ENCODE measurements around the gene ETV2. TPM values are rescaled to one million over a fixed set of nuclear protein-coding genes. Genes with fewer than 3 reads are reported as not detected.
A peak's percentile ranks its signal among the peaks of the same experiment; 100 is the strongest.

ETV2 gene
- total and polyA plus RNA-seq, 4 donors = 0.17 to 1.8 (median 1.1) TPM

DNA sequence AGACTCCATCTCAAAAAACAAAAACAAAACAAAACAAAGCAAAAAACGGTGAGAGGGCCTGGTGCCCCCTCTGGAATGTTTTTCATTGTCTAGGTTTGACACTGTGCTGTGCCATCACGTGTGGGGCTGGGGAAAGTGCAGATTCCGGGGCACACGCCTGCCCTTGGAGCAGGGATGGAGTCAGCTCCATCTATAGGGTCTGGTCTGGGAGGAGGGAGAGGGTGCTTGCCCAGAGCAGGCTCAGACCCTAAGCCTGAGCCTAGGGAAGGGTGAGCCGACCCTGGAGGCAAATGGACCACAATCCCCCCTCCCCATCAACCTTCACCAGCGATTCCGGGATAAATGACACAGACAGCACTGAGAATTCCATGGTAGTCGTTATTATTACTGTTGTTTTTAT lies 51.9 kb downstream of the ETV2 start:
- Histone ChIP-seq H3K4me1 (ENCODE audit: control insufficient read depth in 4 of 4, insufficient read depth in 4 of 4, low read length in 3 of 4) (no peaks in the 10 kb centered on the region), H3K27ac (ENCODE audit: low read depth in 1 of 2, low read length in 2 of 2) (no peak overlapping the region), H3K27me3 (ENCODE audit: control insufficient read depth in 4 of 4, insufficient read depth in 4 of 4, low read length in 3 of 4) (no peaks in the 10 kb centered on the region), H3K9me3 (ENCODE audit: control insufficient read depth in 4 of 4, low read length in 3 of 4) (no peaks in the 10 kb centered on the region), H3K4me3 (ENCODE audit: low read depth in 1 of 3, low read length in 3 of 3) (no peak overlapping the region), H3K9ac (ENCODE audit: low read depth in 1 of 2, low read length in 2 of 2) (no peak overlapping the region), H3K36me3 (ENCODE audit: control insufficient read depth in 4 of 4, insufficient read depth in 3 of 4, low read depth in 1 of 4, low read length in 3 of 4) (no peaks in the 10 kb centered on the region)
- no peak for DNase-seq (ENCODE audit: low spot score)
- no peak for TF ChIP-seq FOXA2 (IDR thresholded peaks at IDR 0.05)
- TF ChIP-seq RXRA (IDR thresholded peaks at IDR 0.05) = no peak
- TF ChIP-seq SP1 (IDR thresholded peaks at IDR 0.05) = no peak
- TF ChIP-seq RAD21 (IDR thresholded peaks at IDR 0.05) = no peak
- no peak for TF ChIP-seq YY1 (IDR thresholded peaks at IDR 0.05)
- TF ChIP-seq, protein P1, sequence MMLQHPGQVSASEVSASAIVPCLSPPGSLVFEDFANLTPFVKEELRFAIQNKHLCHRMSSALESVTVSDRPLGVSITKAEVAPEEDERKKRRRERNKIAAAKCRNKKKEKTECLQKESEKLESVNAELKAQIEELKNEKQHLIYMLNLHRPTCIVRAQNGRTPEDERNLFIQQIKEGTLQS (IDR thresholded peaks at IDR 0.05) = no peak
- TF ChIP-seq MAX (IDR thresholded peaks at IDR 0.05) = no peak
- 19% methylated on average over 8 of the region's 8 CpGs for WGBS

DNA sequence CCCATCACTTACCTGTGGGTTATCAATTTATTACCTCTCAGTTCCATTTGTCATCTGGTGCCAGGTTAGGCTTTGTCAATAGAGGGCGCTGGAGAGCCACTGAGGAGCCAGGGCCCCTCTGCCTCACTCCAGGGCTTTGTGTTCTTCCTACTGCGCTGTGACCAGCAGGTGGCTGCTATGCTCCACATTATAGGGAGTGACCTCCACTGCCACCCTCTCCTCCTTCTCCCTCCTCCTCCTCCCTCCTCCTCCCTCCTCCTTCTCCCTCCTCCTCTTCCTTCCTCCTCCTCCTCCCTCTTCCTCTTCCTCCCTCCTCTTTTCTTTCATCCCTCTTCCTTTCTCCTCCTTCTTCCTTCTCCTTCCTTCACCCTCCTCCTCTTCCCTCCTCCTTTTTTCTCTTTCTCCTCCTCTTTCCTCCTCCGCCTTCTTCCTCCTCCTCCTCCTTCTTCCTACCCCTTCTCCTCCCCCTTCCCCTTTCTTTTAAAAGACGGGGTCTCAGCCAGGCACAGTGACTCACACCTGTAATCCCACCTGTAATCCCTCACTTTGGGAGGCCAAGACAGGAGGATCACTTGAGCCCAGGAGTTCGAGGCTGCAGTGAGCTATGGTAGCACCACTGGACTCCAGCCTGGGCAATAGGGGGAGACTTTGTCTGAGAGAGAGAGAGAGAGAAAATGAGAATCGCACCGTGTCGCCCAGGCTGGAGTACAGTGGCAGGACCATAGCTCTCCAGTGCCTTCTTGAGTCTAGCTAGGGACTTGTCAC lies 52.5 kb downstream of the ETV2 start:
- peak; percentile 87 for DNase-seq (ENCODE audit: low spot score)
- TF ChIP-seq FOXA1 (IDR thresholded peaks at IDR 0.05) = no peak
- peak; percentile 21 for TF ChIP-seq REST (IDR thresholded peaks at IDR 0.05)
- no peak for TF ChIP-seq YY1 (IDR thresholded peaks at IDR 0.05)
- no peak for TF ChIP-seq JUND (IDR thresholded peaks at IDR 0.05)
- no peak for TF ChIP-seq HNF4A (conservative IDR thresholded peaks at IDR 0.05)
- TF ChIP-seq MAX (IDR thresholded peaks at IDR 0.05) = no peak
- peak; percentile 26 for TF ChIP-seq SP1 (IDR thresholded peaks at IDR 0.05)
- no peak for TF ChIP-seq EGR1 (IDR thresholded peaks at IDR 0.05; ENCODE audit: low read depth in 2 of 2)
- peak; percentile 24 for TF ChIP-seq FOXA2 (IDR thresholded peaks at IDR 0.05)
- no peak for TF ChIP-seq GABPA (IDR thresholded peaks at IDR 0.05 in 1 of 2, conservative IDR thresholded peaks at IDR 0.05 in 1 of 2)
- TF ChIP-seq, protein P2, sequence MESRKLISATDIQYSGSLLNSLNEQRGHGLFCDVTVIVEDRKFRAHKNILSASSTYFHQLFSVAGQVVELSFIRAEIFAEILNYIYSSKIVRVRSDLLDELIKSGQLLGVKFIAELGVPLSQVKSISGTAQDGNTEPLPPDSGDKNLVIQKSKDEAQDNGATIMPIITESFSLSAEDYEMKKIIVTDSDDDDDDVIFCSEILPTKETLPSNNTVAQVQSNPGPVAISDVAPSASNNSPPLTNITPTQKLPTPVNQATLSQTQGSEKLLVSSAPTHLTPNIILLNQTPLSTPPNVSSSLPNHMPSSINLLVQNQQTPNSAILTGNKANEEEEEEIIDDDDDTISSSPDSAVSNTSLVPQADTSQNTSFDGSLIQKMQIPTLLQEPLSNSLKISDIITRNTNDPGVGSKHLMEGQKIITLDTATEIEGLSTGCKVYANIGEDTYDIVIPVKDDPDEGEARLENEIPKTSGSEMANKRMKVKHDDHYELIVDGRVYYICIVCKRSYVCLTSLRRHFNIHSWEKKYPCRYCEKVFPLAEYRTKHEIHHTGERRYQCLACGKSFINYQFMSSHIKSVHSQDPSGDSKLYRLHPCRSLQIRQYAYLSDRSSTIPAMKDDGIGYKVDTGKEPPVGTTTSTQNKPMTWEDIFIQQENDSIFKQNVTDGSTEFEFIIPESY (IDR thresholded peaks at IDR 0.05) = no peak
- no peak for TF ChIP-seq TAF1 (conservative IDR thresholded peaks at IDR 0.05)
- TF ChIP-seq, protein P3, sequence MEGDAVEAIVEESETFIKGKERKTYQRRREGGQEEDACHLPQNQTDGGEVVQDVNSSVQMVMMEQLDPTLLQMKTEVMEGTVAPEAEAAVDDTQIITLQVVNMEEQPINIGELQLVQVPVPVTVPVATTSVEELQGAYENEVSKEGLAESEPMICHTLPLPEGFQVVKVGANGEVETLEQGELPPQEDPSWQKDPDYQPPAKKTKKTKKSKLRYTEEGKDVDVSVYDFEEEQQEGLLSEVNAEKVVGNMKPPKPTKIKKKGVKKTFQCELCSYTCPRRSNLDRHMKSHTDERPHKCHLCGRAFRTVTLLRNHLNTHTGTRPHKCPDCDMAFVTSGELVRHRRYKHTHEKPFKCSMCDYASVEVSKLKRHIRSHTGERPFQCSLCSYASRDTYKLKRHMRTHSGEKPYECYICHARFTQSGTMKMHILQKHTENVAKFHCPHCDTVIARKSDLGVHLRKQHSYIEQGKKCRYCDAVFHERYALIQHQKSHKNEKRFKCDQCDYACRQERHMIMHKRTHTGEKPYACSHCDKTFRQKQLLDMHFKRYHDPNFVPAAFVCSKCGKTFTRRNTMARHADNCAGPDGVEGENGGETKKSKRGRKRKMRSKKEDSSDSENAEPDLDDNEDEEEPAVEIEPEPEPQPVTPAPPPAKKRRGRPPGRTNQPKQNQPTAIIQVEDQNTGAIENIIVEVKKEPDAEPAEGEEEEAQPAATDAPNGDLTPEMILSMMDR (IDR thresholded peaks at IDR 0.05; ENCODE audit: low read depth, low read length, missing input control) = peak; percentile 99
- peak; percentile 34 to 45 for TF ChIP-seq RXRA (IDR thresholded peaks at IDR 0.05)
- peak; percentile 97 to 99 for TF ChIP-seq RAD21 (IDR thresholded peaks at IDR 0.05)
- peak; percentile 33 for TF ChIP-seq NR2F2 (IDR thresholded peaks at IDR 0.05)
- H3K4me1 ChIP-seq (ENCODE audit: control insufficient read depth in 4 of 4, insufficient read depth in 4 of 4, low read length in 3 of 4) = no peaks in the 10 kb centered on the region
- no peak overlapping the region for H3K9ac ChIP-seq (ENCODE audit: low read depth in 1 of 2, low read length in 2 of 2)
- H3K9me3 ChIP-seq (ENCODE audit: control insufficient read depth in 4 of 4, low read length in 3 of 4) = no peaks in the 10 kb centered on the region
- H3K27ac ChIP-seq (ENCODE audit: low read depth in 1 of 2, low read length in 2 of 2) = no peak overlapping the region
- 49% methylated on average over 8 of the region's 8 CpGs for WGBS
- no peaks in the 10 kb centered on the region for H3K36me3 ChIP-seq (ENCODE audit: control insufficient read depth in 4 of 4, insufficient read depth in 3 of 4, low read depth in 1 of 4, low read length in 3 of 4)
- no peak overlapping the region for H3K4me3 ChIP-seq (ENCODE audit: low read depth in 1 of 3, low read length in 3 of 3)
- H3K27me3 ChIP-seq (ENCODE audit: control insufficient read depth in 4 of 4, insufficient read depth in 4 of 4, low read length in 3 of 4) = no peaks in the 10 kb centered on the region

Data from liver (tissue), 9 donors.